NB4 (cell line): ENCODE data around the gene TSN.
"Not testable (repeated sequence)": the region's sequence is repeated elsewhere in the genome, so short reads cannot be mapped to it uniquely, and the experiment has no call there.

Source experiments
- DNase-seq: peaks from one replicate; pipeline ENCODE4 v3.0.0; 2010; ENCODE audit warnings: low read depth
- H3K4me3 ChIP-seq: one replicate; pipeline ENCODE4 v1.5.1; 2011; ENCODE audit warnings: mild to moderate bottlenecking, low read depth, low read length, moderate library complexity
- CTCF ChIP-seq: IDR thresholded peaks from one replicate; pipeline ENCODE4 v1.5.1; 2012; ENCODE audit warnings: low read depth, low read length
- MAX ChIP-seq: IDR thresholded peaks from 2 replicates; pipeline ENCODE4 v1.6.1; 2011; ENCODE audit warnings: low read depth, low read length
- MYC ChIP-seq: IDR thresholded peaks from 2 replicates; pipeline ENCODE4 v1.6.1; 2011; ENCODE audit warnings: low read depth, low read length
- POLR2A ChIP-seq: IDR thresholded peaks from 2 replicates; pipeline ENCODE4 v1.6.1; 2011; ENCODE audit warnings: mild to moderate bottlenecking; ENCODE audit not compliant: insufficient read length; ENCODE audit errors: extremely low read depth

TSN gene

GRCh38 chr2:121731366-121731765 is 24.1 kb upstream of the TSN start:
- TF ChIP-seq CTCF (no peak), MYC (no peak), POLR2A (no peak), MAX (no peak)

GRCh38 chr2:121734544-121734943 is 20.9 kb upstream of the TSN start:
- not testable (repeated sequence) for DNase-seq
- H3K4me3 ChIP-seq: peak overlapping the region; percentile 96

More at GRCh38 chr2:121731366-121731765, 24.1 kb upstream of the TSN start:
- no peak for DNase-seq
- H3K4me3 ChIP-seq: no peak overlapping the region

- TF ChIP-seq CTCF (peak; percentile 3), MYC (no peak)
- peak; percentile 51 for DNase-seq
- peak overlapping the region; percentile 96 for H3K4me3 ChIP-seq
Observed at GRCh38 chr2:121735518-121736074, 19.9 kb upstream of the TSN start.

GRCh38 chr2:121736140-121736461 is 19.4 kb upstream of the TSN start:
- TF ChIP-seq MAX: no peak
- peak; percentile 25 for DNase-seq
- peak overlapping the region; percentile 96 for H3K4me3 ChIP-seq

GRCh38 chr2:121736462-121737336 is 18.8 kb upstream of the TSN start, which contains the start of gene NIFK:
NIFK (minus strand) TSS chr2:121736875; CDS start chr2:121736850, 25 bp downstream.
- peak; percentile 99 for DNase-seq
- peak within 1 kb of the TSS; percentile 96 for H3K4me3 ChIP-seq
- TF ChIP-seq CTCF (no peak), MYC (peak; percentile 97), MAX (peak; percentile 93), POLR2A (peak; percentile 71)

- DNase-seq: no peak
- TF ChIP-seq POLR2A (no peak), MYC (no peak), MAX (no peak), CTCF (no peak)
- no peak overlapping the region for H3K4me3 ChIP-seq
Observed at GRCh38 chr2:121740973-121741372, 14.5 kb upstream of the TSN start.

GRCh38 chr2:121741450-121741849 is 14.0 kb upstream of the TSN start:
- no peak overlapping the region for H3K4me3 ChIP-seq
- no peak for TF ChIP-seq CTCF
- no peak for TF ChIP-seq MAX
- TF ChIP-seq POLR2A: no peak
- no peak for TF ChIP-seq MYC
- DNase-seq: no peak
